Measurements from ENCODE around the gene CMA1. TPM values are rescaled to one million over a fixed set of nuclear protein-coding genes. Genes with fewer than 3 reads are reported as not detected.
A peak's percentile ranks its signal among the peaks of the same experiment; 100 is the strongest.
"Not testable (repeated sequence)": the region's sequence is repeated elsewhere in the genome, so short reads cannot be mapped to it uniquely, and the experiment has no call there.

Gene CMA1
- total RNA-seq, 1 experiment from 2014 or later, result not detected

DNA sequence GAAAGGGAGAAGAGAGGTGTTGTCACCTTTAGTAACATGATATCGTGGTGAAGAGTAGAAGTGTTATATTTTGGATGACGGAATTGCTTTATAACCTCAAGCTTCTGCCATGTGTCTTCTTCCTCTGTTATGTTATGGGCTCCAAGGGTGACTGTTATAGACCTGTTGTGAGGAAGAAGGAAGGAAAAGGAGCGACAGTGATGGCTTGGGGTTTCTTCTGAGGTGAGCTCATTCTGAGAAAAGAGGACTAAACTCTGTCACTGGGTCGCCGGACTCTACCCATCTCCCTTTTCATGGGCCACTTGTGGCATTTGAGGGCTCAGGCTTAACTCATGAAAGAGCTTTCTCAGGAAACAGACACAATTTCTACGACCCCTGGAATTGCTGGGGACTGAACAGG is 1.6 kb downstream of the CMA1 start:
- intact Hi-C loops (cut with micrococcal nuclease; ENCODE audit: unreplicated experiment), result no loop called here
- BruUV-seq (replicated peaks), result no TSS peak
- H3K9me3 ChIP-seq (ENCODE audit: insufficient read depth, low read depth), result no peaks in the 10 kb centered on the region
- no peaks in the 10 kb centered on the region for H3F3A ChIP-seq (ENCODE audit: insufficient read depth, low read depth)
- no peaks in the 10 kb centered on the region for H3K79me2 ChIP-seq (ENCODE audit: low read depth)
- no peaks in the 10 kb centered on the region for H3K9me2 ChIP-seq (ENCODE audit: insufficient read depth)
- ChIA-PET POLR2A (ENCODE audit: unreplicated experiment) (no interaction called here), CTCF (no interaction called here)
- H2AFZ ChIP-seq, result no peak overlapping the region
- H4K20me1 ChIP-seq (ENCODE audit: insufficient read depth), result no peaks in the 10 kb centered on the region
- H3K4me3 ChIP-seq, result no peak overlapping the region
- peaks cover 24% of the 10 kb centered on the region; the same call in 1 of the 2 replicates for H3K27me3 ChIP-seq (ENCODE audit: insufficient read depth, low read depth)
- no peak overlapping the region for H3K27ac ChIP-seq
- TF ChIP-seq EZH2 (IDR thresholded peaks at IDR 0.05; ENCODE audit: low read depth), result no peak
- no peak for TF ChIP-seq CTCF (conservative IDR thresholded peaks at IDR 0.05)
- H3K4me1 ChIP-seq (replicated peaks; ENCODE audit: insufficient read depth), result no peaks in the 10 kb centered on the region
- DNase-seq, result no peak
- no peak overlapping the region for H3K4me2 ChIP-seq
- H3K36me3 ChIP-seq (ENCODE audit: low read depth), result no peaks in the 10 kb centered on the region

DNA sequence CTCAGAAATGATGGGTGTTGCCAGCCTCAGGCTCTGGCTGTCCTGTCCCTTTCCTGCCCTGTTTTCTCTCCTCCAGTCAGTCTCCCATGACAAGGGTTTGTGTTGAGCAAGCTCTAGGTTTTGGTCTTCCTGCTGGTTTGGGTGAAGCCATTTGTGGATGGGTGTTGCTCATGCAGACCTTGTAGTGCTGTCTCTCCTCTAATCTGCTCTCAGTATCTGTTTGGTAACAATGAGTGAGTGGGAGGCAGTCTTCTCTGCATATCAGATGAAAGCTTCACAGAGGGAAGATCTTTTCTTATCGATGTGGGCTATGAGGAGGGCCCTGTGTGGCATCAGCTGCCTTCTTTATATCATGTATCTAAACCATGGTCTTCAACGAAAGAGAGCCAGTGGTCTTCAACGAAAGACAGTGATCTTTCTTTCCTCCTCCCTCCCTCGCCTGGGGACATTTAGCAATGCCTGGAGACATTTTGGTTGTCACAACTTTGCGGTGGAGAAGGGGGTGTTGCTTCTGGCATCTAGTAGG is 3.6 kb downstream of the CMA1 start:
- no peak for TF ChIP-seq CTCF (conservative IDR thresholded peaks at IDR 0.05)
- TF ChIP-seq EZH2 (IDR thresholded peaks at IDR 0.05; ENCODE audit: low read depth), result no peak
- Histone ChIP-seq H2AFZ (no peak overlapping the region), H3K79me2 (ENCODE audit: low read depth) (no peaks in the 10 kb centered on the region), H3K4me2 (no peak overlapping the region), H3F3A (ENCODE audit: insufficient read depth, low read depth) (no peaks in the 10 kb centered on the region), H3K27ac (no peak overlapping the region), H3K27me3 (ENCODE audit: insufficient read depth, low read depth) (peaks cover 24% of the 10 kb centered on the region; the same call in 1 of the 2 replicates), H4K20me1 (ENCODE audit: insufficient read depth) (no peaks in the 10 kb centered on the region), H3K36me3 (ENCODE audit: low read depth) (no peaks in the 10 kb centered on the region), H3K4me1 (replicated peaks; ENCODE audit: insufficient read depth) (no peaks in the 10 kb centered on the region), H3K9me2 (ENCODE audit: insufficient read depth) (no peaks in the 10 kb centered on the region), H3K9me3 (ENCODE audit: insufficient read depth, low read depth) (no peaks in the 10 kb centered on the region), H3K4me3 (no peak overlapping the region)
- DNase-seq, result no peak
- CTCF ChIA-PET, result no interaction called here
- no TSS peak for BruUV-seq (replicated peaks)
- intact Hi-C loops (cut with micrococcal nuclease; ENCODE audit: unreplicated experiment), result no loop called here
- POLR2A ChIA-PET (ENCODE audit: unreplicated experiment), result no interaction called here

DNA sequence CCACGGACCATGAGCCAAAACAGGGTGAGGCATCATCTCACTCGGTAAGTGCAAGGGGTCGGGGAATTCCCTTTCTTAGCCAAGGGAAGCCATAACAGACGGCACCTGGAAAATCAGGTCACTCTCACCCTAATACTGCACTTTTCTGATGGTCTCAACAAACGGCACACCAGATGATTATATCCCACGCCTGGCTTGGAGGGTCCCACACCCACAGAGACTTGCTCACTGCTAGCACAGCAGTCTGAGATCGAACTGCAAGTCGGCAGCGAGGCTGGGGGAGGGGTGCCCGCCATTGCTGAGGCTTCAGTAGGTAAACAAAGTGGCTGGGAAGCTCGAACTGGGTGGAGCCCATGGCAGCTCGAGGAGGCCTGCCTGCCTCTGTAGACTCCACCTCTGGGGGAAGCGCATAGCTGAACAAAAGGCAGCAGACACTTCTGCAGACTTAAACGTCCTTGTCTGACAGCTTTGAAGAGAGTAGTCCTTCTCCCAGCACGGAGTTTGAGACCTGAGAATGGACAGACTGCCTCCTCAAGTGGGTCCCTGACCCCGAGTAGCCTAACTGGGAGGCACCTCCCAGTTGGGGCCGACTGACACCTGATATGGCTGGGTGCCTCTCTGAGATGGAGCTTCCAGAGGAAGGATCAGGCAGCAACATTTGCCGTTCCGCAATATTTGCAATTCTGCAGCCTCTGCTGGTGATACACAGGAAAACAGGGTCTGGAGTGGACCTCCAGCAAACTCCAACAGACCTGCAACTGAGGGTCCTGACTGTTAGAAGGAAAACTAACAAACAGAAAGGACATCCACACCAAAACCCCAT is 16.3 kb downstream of the CMA1 start:
- peak overlapping the region; percentile 36 for H3K4me2 ChIP-seq
- H3K9me2 ChIP-seq (ENCODE audit: insufficient read depth); CTCF ChIA-PET; H3F3A ChIP-seq (ENCODE audit: insufficient read depth, low read depth); H3K4me1 ChIP-seq (replicated peaks; ENCODE audit: insufficient read depth); H3K4me3 ChIP-seq; H3K36me3 ChIP-seq (ENCODE audit: low read depth); H2AFZ ChIP-seq; H3K79me2 ChIP-seq (ENCODE audit: low read depth); H4K20me1 ChIP-seq (ENCODE audit: insufficient read depth); intact Hi-C loops (cut with micrococcal nuclease; ENCODE audit: unreplicated experiment); BruUV-seq (replicated peaks); H3K9me3 ChIP-seq (ENCODE audit: insufficient read depth, low read depth); POLR2A ChIA-PET (ENCODE audit: unreplicated experiment); H3K27ac ChIP-seq: not testable (repeated sequence)
- DNase-seq, result peak in 1 of 2 experiments; percentile 1
- H3K27me3 ChIP-seq (ENCODE audit: insufficient read depth, low read depth), result peaks cover 16% of the 10 kb centered on the region
